SIG-M5 treated with dmso at 0.1 percent for 504 hours (cell line): Measurements from ENCODE around the gene ATF7IP.

Experiments used
- DNase-seq: peaks from one replicate; lab custom pipeline; 2025; ENCODE audit not compliant: unreplicated experiment; lab: John Stamatoyannopoulos, UW

The ATF7IP gene

GRCh38 chr12:14482361-14482760, 116.9 kb downstream of the ATF7IP start:
- DNase-seq = no peak

GRCh38 chr12:14482886-14483285, 117.4 kb downstream of the ATF7IP start:
- DNase-seq = no peak

GRCh38 chr12:14495326-14495725, 129.8 kb downstream of the ATF7IP start:
- DNase-seq = no peak

GRCh38 chr12:14505626-14506596, 140.4 kb downstream of the ATF7IP start:
- DNase-seq = no peak

GRCh38 chr12:14510574-14510973, 145.1 kb downstream of the ATF7IP start:
- DNase-seq = no peak

GRCh38 chr12:14514154-14514842, 148.8 kb downstream of the ATF7IP start:
- DNase-seq = peak; percentile 78

GRCh38 chr12:14514946-14515345, 149.5 kb downstream of the ATF7IP start:
- DNase-seq = no peak

GRCh38 chr12:14521822-14522221, 156.3 kb downstream of the ATF7IP start:
- no peak for DNase-seq

GRCh38 chr12:14525964-14526363, 160.5 kb downstream of the ATF7IP start:
- no peak for DNase-seq

- DNase-seq = no peak
Measured at GRCh38 chr12:14532152-14532551, 166.7 kb downstream of the ATF7IP start.

- DNase-seq = no peak
Measured at GRCh38 chr12:14537088-14537487, 171.6 kb downstream of the ATF7IP start.

- DNase-seq = no peak
Measured at GRCh38 chr12:14540801-14541462, 175.4 kb downstream of the ATF7IP start.

- DNase-seq = no peak
Measured at GRCh38 chr12:14545144-14546124, 180.0 kb downstream of the ATF7IP start.

GRCh38 chr12:14547571-14547970, 182.1 kb downstream of the ATF7IP start:
- no peak for DNase-seq

- DNase-seq = no peak
Measured at GRCh38 chr12:14548609-14549008, 183.1 kb downstream of the ATF7IP start.
